ENCODE data around the gene CNOT1.

- TF ChIP-seq CTCF (conservative IDR thresholded peaks at IDR 0.05; ENCODE audit: low read length) (no peak), EZH2phosphoT487 (IDR thresholded peaks at IDR 0.05; ENCODE audit: borderline replicate concordance) (no peak)
Measured at GRCh38 chr16:58536278-58536677, 93.3 kb downstream of the CNOT1 start.

All from Loucy (cell line).